ENCODE results near the gene KCNJ15.

The KCNJ15 gene

DNA sequence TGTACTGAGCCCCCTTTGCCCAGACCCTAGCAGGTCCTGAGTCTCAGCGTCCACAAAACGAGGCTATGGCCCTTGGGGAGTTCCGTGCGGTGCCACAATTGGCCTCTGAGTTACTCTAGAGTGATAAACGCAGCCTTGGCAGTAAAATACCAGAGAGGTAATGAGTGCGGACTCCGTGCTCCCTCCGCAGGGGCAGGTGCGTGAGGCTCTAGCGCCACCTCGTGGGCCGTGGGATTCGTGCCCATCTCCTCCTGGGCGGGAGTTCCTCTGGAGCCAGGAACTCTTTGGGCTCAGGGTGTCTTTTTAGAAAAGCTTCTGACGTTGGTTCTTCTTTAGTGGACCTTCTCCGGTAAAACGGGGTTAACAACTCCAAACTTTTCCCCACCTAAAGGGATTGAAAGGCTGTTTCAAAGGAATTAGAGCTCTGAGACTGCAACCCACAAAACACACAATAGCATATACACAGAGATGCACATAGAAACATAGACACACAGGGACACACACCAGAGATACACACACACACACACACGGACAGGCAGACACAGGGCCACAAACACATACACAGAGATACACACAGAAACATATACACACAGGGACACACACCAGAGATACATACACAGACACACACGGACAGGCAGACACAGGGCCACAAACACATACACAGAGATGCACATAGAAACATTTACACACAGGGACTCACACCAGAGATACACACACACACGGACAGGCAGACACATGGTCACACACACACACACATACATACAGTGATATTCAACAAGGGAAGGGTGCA, 99.4 kb downstream of the KCNJ15 start:
- peak; percentile 93 for DNase-seq (ENCODE audit: low spot score)

Data from GM03348 (cell line).